ENCODE results near the gene SYNGR1. TPM values are rescaled to one million over a fixed set of nuclear protein-coding genes. Genes with fewer than 3 reads are reported as not detected.

Gene SYNGR1
- total RNA-seq, 1 donor from 2014 or later, result 49.5 TPM

Other genes with a start within 250 kb of the SYNGR1 start
- 5.9 TPM for gene CBX7, start 197.3 kb upstream of the SYNGR1 start, total RNA-seq (ENCODE audit: unreplicated experiment)
- 0.44 TPM for gene PDGFB, start 105.0 kb upstream of the SYNGR1 start, total RNA-seq (ENCODE audit: unreplicated experiment)
- gene RPL3, start 30.4 kb upstream of the SYNGR1 start, total RNA-seq (ENCODE audit: unreplicated experiment), result 1,061 TPM
- 27.5 TPM for gene TAB1, start 49.8 kb downstream of the SYNGR1 start, total RNA-seq (ENCODE audit: unreplicated experiment)
- gene MGAT3, start 107.0 kb downstream of the SYNGR1 start, total RNA-seq (ENCODE audit: unreplicated experiment), result 12.8 TPM
- 40.0 TPM for gene MIEF1, start 152.3 kb downstream of the SYNGR1 start, total RNA-seq (ENCODE audit: unreplicated experiment)
- gene ATF4, start 170.6 kb downstream of the SYNGR1 start, total RNA-seq (ENCODE audit: unreplicated experiment), result 509 TPM
- 59.6 TPM for gene RPS19BP1, start 182.8 kb downstream of the SYNGR1 start, total RNA-seq (ENCODE audit: unreplicated experiment)
- 0.12 TPM for gene CACNA1I, start 220.8 kb downstream of the SYNGR1 start, total RNA-seq (ENCODE audit: unreplicated experiment)